ENCODE data around the gene HTR4.
"Not testable (repeated sequence)": the region's sequence is repeated elsewhere in the genome, so short reads cannot be mapped to it uniquely, and the experiment has no call there.

HTR4 gene

GRCh38 chr5:148542812-148543211 lies 111.5 kb downstream of the HTR4 start:
- TF ChIP-seq CTCF (conservative IDR thresholded peaks at IDR 0.05; ENCODE audit: low read depth): no peak
- POLR2A ChIA-PET (ENCODE audit: low non-redundant PET): no interaction called here
- CTCF ChIA-PET: no interaction called here
- no peak overlapping the region for H3K27ac ChIP-seq
- no peak for DNase-seq (ENCODE audit: low spot score)

- no peak for TF ChIP-seq CTCF (conservative IDR thresholded peaks at IDR 0.05; ENCODE audit: low read depth)
- H3K27ac ChIP-seq: no peak overlapping the region
- ChIA-PET POLR2A (ENCODE audit: low non-redundant PET) (no interaction called here), CTCF (interaction anchor here (0.5 to 1.6 kb wide), 3 partner anchors 52 to 166 kb away, joined by 3 to 4 read pairs (median 3); no protein-coding TSS in a partner anchor)
- no peak for DNase-seq (ENCODE audit: low spot score)
These were observed 113.1 kb downstream of the HTR4 start for GRCh38 chr5:148541054-148541835.

GRCh38 chr5:148540647-148541046 lies 113.7 kb downstream of the HTR4 start:
- no peak for TF ChIP-seq CTCF (conservative IDR thresholded peaks at IDR 0.05; ENCODE audit: low read depth)
- H3K27ac ChIP-seq: no peak overlapping the region
- DNase-seq (ENCODE audit: low spot score): no peak
- ChIA-PET CTCF (interaction anchor here (0.5 to 1.6 kb wide), 3 partner anchors 51 to 165 kb away, joined by 3 to 4 read pairs (median 3); no protein-coding TSS in a partner anchor), POLR2A (ENCODE audit: low non-redundant PET) (no interaction called here)

GRCh38 chr5:148539851-148540250 lies 114.5 kb downstream of the HTR4 start:
- CTCF ChIA-PET: no interaction called here
- H3K27ac ChIP-seq: no peak overlapping the region
- TF ChIP-seq CTCF (conservative IDR thresholded peaks at IDR 0.05; ENCODE audit: low read depth): no peak
- no peak for DNase-seq (ENCODE audit: low spot score)
- POLR2A ChIA-PET (ENCODE audit: low non-redundant PET): no interaction called here

GRCh38 chr5:148535190-148535589 lies 119.1 kb downstream of the HTR4 start:
- ChIA-PET POLR2A (ENCODE audit: low non-redundant PET) (no interaction called here), CTCF (no interaction called here)
- no peak for TF ChIP-seq CTCF (conservative IDR thresholded peaks at IDR 0.05; ENCODE audit: low read depth)
- no peak overlapping the region for H3K27ac ChIP-seq
- DNase-seq (ENCODE audit: low spot score): no peak

GRCh38 chr5:148532969-148533670 lies 121.2 kb downstream of the HTR4 start:
- POLR2A ChIA-PET (ENCODE audit: low non-redundant PET): no interaction called here

GRCh38 chr5:148529450-148529849 lies 124.9 kb downstream of the HTR4 start:
- DNase-seq (ENCODE audit: low spot score); H3K27ac ChIP-seq; POLR2A ChIA-PET (ENCODE audit: low non-redundant PET); CTCF ChIA-PET: not testable (repeated sequence)

More at GRCh38 chr5:148532969-148533670, 121.2 kb downstream of the HTR4 start:
- no peak for DNase-seq (ENCODE audit: low spot score)
- H3K27ac ChIP-seq: no peak overlapping the region
- no peak for TF ChIP-seq CTCF (conservative IDR thresholded peaks at IDR 0.05; ENCODE audit: low read depth)
- CTCF ChIA-PET: no interaction called here
